A673 (cell line): ENCODE results near the gene RASSF8. TPM values are rescaled to one million over a fixed set of nuclear protein-coding genes. Genes with fewer than 3 reads are reported as not detected.

Experiments
- BruUV-seq: library from RNA; stranded (reverse); fragments of 400-500 nt; replicated peaks from 2 replicates; lab custom pipeline; 2021; lab: Mats Ljungman, UMichigan
- CTCF ChIA-PET: fragments of 300-600 bp; sonication (Branson Sonifier 250); formaldehyde crosslinking; loops from one replicate; lab custom pipeline; 2022; ENCODE audit warnings: antibody characterized with exemption; lab: Charles Lee
- POLR2A ChIA-PET: fragments of 300-600 bp; sonication (Branson Sonifier 250); formaldehyde crosslinking; loops from one replicate; lab custom pipeline; 2022; ENCODE audit warnings: antibody characterized with exemption; ENCODE audit not compliant: low non-redundant PET; lab: Charles Lee
- DNase-seq: peaks from one replicate; pipeline ENCODE4 v3.0.0-alpha.2; 2015; ENCODE audit warnings: low spot score
- H3K27ac ChIP-seq: fragments of 200-600 bp; sonication (generic); 2 replicates; pipeline ENCODE4 v1.5.1; 2016; ENCODE audit warnings: mixed run types, low read depth, mild to moderate bottlenecking, mixed read lengths, antibody characterized with exemption, low read length; ENCODE audit not compliant: poor library complexity, severe bottlenecking
- H3K27me3 ChIP-seq: fragments of 200-600 bp; sonication (generic); replicated peaks from 2 replicates; pipeline ENCODE4 v1.6.1; 2017; ENCODE audit warnings: mixed run types, low read depth, mild to moderate bottlenecking, mixed read lengths, antibody characterized with exemption, low read length; ENCODE audit not compliant: insufficient read depth, poor library complexity
- H3K36me3 ChIP-seq: fragments of 200-600 bp; sonication (generic); 2 replicates; pipeline ENCODE4 v1.6.1; 2016; ENCODE audit warnings: mixed run types, mild to moderate bottlenecking, mixed read lengths, antibody characterized with exemption, low read length; ENCODE audit not compliant: insufficient read depth, poor library complexity, severe bottlenecking
- H3K4me1 ChIP-seq: fragments of 200-600 bp; sonication (generic); 2 replicates; pipeline ENCODE4 v1.6.1; 2017; ENCODE audit warnings: mixed run types, mild to moderate bottlenecking, mixed read lengths, antibody characterized with exemption, low read length; ENCODE audit not compliant: insufficient read depth, poor library complexity, severe bottlenecking
- H3K4me3 ChIP-seq: fragments of 200-600 bp; sonication (generic); 2 replicates; pipeline ENCODE4 v1.5.1; 2016; ENCODE audit warnings: low read depth, mixed run types, mild to moderate bottlenecking, mixed read lengths, low read length; ENCODE audit not compliant: poor library complexity, severe bottlenecking
- H3K9me3 ChIP-seq: fragments of 200-600 bp; sonication (generic); 2 replicates; pipeline ENCODE4 v1.6.1; 2016; ENCODE audit warnings: mixed run types, low read depth, mild to moderate bottlenecking, mixed read lengths, antibody characterized with exemption, low read length; ENCODE audit not compliant: poor library complexity, severe bottlenecking
- CTCF ChIP-seq: fragments of 300-800, 200-600 bp; sonication (generic); conservative IDR thresholded peaks from 2 replicates; pipeline ENCODE4 v1.5.1; 2017; ENCODE audit warnings: low read depth, mild to moderate bottlenecking, antibody characterized with exemption, low read length, moderate library complexity, mixed read lengths
- EZH2 ChIP-seq: fragments of 200-600 bp; sonication (generic); IDR thresholded peaks from 2 replicates; pipeline ENCODE4 v1.6.1; 2017; ENCODE audit warnings: borderline replicate concordance, low read depth, mild to moderate bottlenecking, mixed read lengths, antibody characterized with exemption, low read length; ENCODE audit not compliant: poor library complexity, severe bottlenecking
- intact Hi-C: fragments of 100-400 bp; cut with micrococcal nuclease; formaldehyde crosslinking; loops from one replicate; pipeline ENCODE4 v1.10.0; 2022; ENCODE audit not compliant: unreplicated experiment
- total RNA-seq: library from RNA; stranded (reverse); gene quantifications from 2 replicates; pipeline ENCODE4 v1.2.3, GENCODE V29; 2021

The RASSF8 gene
- total RNA-seq, 1 experiment from 2014 or later, result 23.1 TPM

- POLR2A ChIA-PET, result no interaction called here
These were observed 16.7 kb downstream of the RASSF8 start for GRCh38 chr12:25975179-25975578.

GRCh38 chr12:25975682-25976081 lies 17.2 kb downstream of the RASSF8 start:
- no peak overlapping the region for H3K27ac ChIP-seq
- CTCF ChIA-PET, result no interaction called here
- H3K36me3 ChIP-seq, result no peaks in the 10 kb centered on the region
- POLR2A ChIA-PET, result no interaction called here
- H3K4me3 ChIP-seq, result no peak overlapping the region
- TF ChIP-seq EZH2 (no peak), CTCF (no peak)
- no peaks in the 10 kb centered on the region for H3K4me1 ChIP-seq
- BruUV-seq, result no TSS peak
- H3K27me3 ChIP-seq, result no peaks in the 10 kb centered on the region
- no peaks in the 10 kb centered on the region for H3K9me3 ChIP-seq
- DNase-seq, result no peak
- intact Hi-C loops, result no loop called here

More at GRCh38 chr12:25975179-25975578, 16.7 kb downstream of the RASSF8 start:
- CTCF ChIA-PET, result no interaction called here
- no peak for DNase-seq
- Histone ChIP-seq H3K9me3 (no peaks in the 10 kb centered on the region), H3K4me3 (no peak overlapping the region), H3K36me3 (no peaks in the 10 kb centered on the region), H3K27ac (no peak overlapping the region), H3K4me1 (no peaks in the 10 kb centered on the region), H3K27me3 (no peaks in the 10 kb centered on the region)
- TF ChIP-seq CTCF (no peak), EZH2 (no peak)
- intact Hi-C loops, result no loop called here
- no TSS peak for BruUV-seq

GRCh38 chr12:25976289-25976688 lies 17.8 kb downstream of the RASSF8 start:
- Histone ChIP-seq H3K27ac (no peak overlapping the region), H3K4me1 (no peaks in the 10 kb centered on the region)

More at GRCh38 chr12:25976289-25976688, 17.8 kb downstream of the RASSF8 start:
- intact Hi-C loops, result no loop called here
- BruUV-seq, result no TSS peak
- Histone ChIP-seq H3K27me3 (no peaks in the 10 kb centered on the region), H3K36me3 (no peaks in the 10 kb centered on the region), H3K4me3 (no peak overlapping the region), H3K9me3 (no peaks in the 10 kb centered on the region)
- TF ChIP-seq EZH2 (no peak), CTCF (no peak)
- CTCF ChIA-PET, result no interaction called here
- no peak for DNase-seq
- POLR2A ChIA-PET, result interaction anchor here (0.7 kb wide), 1 partner anchor 1673 kb away, joined by 3 read pairs; no protein-coding TSS in a partner anchor
